GM21367 (cell line): ENCODE measurements around the gene STAT6.

ENCODE experiments used
- ATAC-seq: cut with Tn5 transposase; IDR thresholded peaks from one replicate; pipeline ENCODE4 v1.9.1; 2021; ENCODE audit not compliant: unreplicated experiment

Gene STAT6

GRCh38 chr12:57111031-57111734 lies at the start of gene STAT6:
Gene STAT6, minus strand, starts transcription at chr12:57111362. Its CDS starts 3,084 bp downstream, at chr12:57108278.
- peak; percentile 44 for ATAC-seq

GRCh38 chr12:57160741-57161140 lies 49.6 kb upstream of the STAT6 start:
- no peak for ATAC-seq

- ATAC-seq: no peak
Measured at GRCh38 chr12:57160040-57160439, 48.9 kb upstream of the STAT6 start.

GRCh38 chr12:57159311-57159710 lies 48.1 kb upstream of the STAT6 start:
- ATAC-seq: no peak

- ATAC-seq: no peak
Measured at GRCh38 chr12:57158665-57159064, 47.5 kb upstream of the STAT6 start.

- no peak for ATAC-seq
Measured at GRCh38 chr12:57158186-57158585, 47.0 kb upstream of the STAT6 start.

- ATAC-seq: no peak
Measured at GRCh38 chr12:57157588-57158173, 46.5 kb upstream of the STAT6 start.

- ATAC-seq: no peak
Measured at GRCh38 chr12:57156701-57157403, 45.7 kb upstream of the STAT6 start.

GRCh38 chr12:57154804-57155434 lies 43.8 kb upstream of the STAT6 start:
- no peak for ATAC-seq

- ATAC-seq: no peak
Measured at GRCh38 chr12:57154076-57154475, 42.9 kb upstream of the STAT6 start.

GRCh38 chr12:57153415-57153997 lies 42.3 kb upstream of the STAT6 start:
- ATAC-seq: no peak

- no peak for ATAC-seq
Measured at GRCh38 chr12:57152639-57153038, 41.5 kb upstream of the STAT6 start.

GRCh38 chr12:57151741-57152630 lies 40.8 kb upstream of the STAT6 start:
- ATAC-seq: no peak

- ATAC-seq: no peak
Measured at GRCh38 chr12:57150400-57151000, 39.3 kb upstream of the STAT6 start.

GRCh38 chr12:57149245-57149900 lies 38.2 kb upstream of the STAT6 start:
- ATAC-seq: no peak

- ATAC-seq: no peak
Measured at GRCh38 chr12:57148469-57149244, 37.5 kb upstream of the STAT6 start.

GRCh38 chr12:57146961-57147944 lies 36.1 kb upstream of the STAT6 start, which contains the start of gene LRP1-AS:
Gene LRP1-AS, minus strand, starts transcription at chr12:57147619.
- ATAC-seq: no peak
